ENCODE measurements around the gene MAG. TPM values are rescaled to one million over a fixed set of nuclear protein-coding genes. Genes with fewer than 3 reads are reported as not detected.
A peak's percentile ranks its signal among the peaks of the same experiment; 100 is the strongest.

MAG gene
- total RNA-seq, 1 donor from 2014 or later, result not detected

- H3K27me3 Mint-ChIP-seq (ENCODE audit: low read depth), result peaks cover 14% of the 10 kb centered on the region
- no peak overlapping the region for H3K27ac Mint-ChIP-seq (ENCODE audit: unreplicated experiment)
- H3K9me3 Mint-ChIP-seq, result no peaks in the 10 kb centered on the region
- no peak overlapping the region for H3K4me3 Mint-ChIP-seq
- TF ChIP-seq, protein P1, sequence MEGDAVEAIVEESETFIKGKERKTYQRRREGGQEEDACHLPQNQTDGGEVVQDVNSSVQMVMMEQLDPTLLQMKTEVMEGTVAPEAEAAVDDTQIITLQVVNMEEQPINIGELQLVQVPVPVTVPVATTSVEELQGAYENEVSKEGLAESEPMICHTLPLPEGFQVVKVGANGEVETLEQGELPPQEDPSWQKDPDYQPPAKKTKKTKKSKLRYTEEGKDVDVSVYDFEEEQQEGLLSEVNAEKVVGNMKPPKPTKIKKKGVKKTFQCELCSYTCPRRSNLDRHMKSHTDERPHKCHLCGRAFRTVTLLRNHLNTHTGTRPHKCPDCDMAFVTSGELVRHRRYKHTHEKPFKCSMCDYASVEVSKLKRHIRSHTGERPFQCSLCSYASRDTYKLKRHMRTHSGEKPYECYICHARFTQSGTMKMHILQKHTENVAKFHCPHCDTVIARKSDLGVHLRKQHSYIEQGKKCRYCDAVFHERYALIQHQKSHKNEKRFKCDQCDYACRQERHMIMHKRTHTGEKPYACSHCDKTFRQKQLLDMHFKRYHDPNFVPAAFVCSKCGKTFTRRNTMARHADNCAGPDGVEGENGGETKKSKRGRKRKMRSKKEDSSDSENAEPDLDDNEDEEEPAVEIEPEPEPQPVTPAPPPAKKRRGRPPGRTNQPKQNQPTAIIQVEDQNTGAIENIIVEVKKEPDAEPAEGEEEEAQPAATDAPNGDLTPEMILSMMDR (conservative IDR thresholded peaks at IDR 0.05), result no peak
- no peak for DNase-seq (ENCODE audit: low read depth, low spot score)
- peaks cover 13% of the 10 kb centered on the region for H3K4me1 Mint-ChIP-seq
- H3K36me3 Mint-ChIP-seq (ENCODE audit: low read depth), result no peaks in the 10 kb centered on the region
These were observed 29.3 kb downstream of the MAG start for GRCh38 chr19:35321291-35321690.

GRCh38 chr19:35322014-35322413, 30.1 kb downstream of the MAG start:
- Mint-ChIP-seq H3K4me1 (peaks cover 13% of the 10 kb centered on the region), H3K27ac (ENCODE audit: unreplicated experiment) (no peak overlapping the region), H3K36me3 (ENCODE audit: low read depth) (no peaks in the 10 kb centered on the region), H3K9me3 (no peaks in the 10 kb centered on the region), H3K4me3 (no peak overlapping the region), H3K27me3 (ENCODE audit: low read depth) (peaks cover 16% of the 10 kb centered on the region)
- DNase-seq (ENCODE audit: low read depth, low spot score), result no peak
- TF ChIP-seq, protein P1 (conservative IDR thresholded peaks at IDR 0.05), result no peak

- H3K27ac Mint-ChIP-seq (ENCODE audit: unreplicated experiment), result no peak overlapping the region
- no peak for DNase-seq (ENCODE audit: low read depth, low spot score)
- H3K36me3 Mint-ChIP-seq (ENCODE audit: low read depth), result no peaks in the 10 kb centered on the region
- no peak overlapping the region for H3K4me3 Mint-ChIP-seq
- H3K4me1 Mint-ChIP-seq, result no peaks in the 10 kb centered on the region
- TF ChIP-seq, protein P1 (conservative IDR thresholded peaks at IDR 0.05), result peak; percentile 32
- H3K27me3 Mint-ChIP-seq (ENCODE audit: low read depth), result peaks cover 25% of the 10 kb centered on the region
- no peaks in the 10 kb centered on the region for H3K9me3 Mint-ChIP-seq
These were observed 35.7 kb downstream of the MAG start for GRCh38 chr19:35327642-35328041.

DNA sequence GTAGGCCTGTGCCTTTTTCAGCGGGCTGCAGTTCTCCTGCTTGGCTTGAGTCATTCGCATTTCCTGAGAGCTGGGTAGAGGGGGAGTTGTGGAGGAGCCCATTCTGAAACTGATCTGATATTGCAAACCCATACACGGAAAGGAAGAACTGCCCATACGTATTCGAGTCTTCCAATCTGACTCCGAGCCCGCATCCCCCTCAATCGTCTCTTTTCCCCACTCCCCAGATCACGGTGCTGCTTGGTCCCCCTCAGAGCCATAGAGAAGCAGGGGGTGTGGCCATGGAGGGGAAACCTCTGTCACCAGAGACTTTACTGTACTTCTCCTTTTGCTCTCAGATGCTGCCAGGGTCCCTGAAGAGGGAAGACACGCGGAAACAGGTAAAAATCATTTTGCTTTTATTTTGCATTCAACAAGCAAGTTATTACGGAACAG, 36.9 kb downstream of the MAG start, which contains the start of gene CD22:
Gene CD22 (plus strand): TSS at position 337 of the 435 bp plus-strand sequence. CDS start 2,854 bp downstream, outside the sequence.
- DNase-seq (ENCODE audit: low read depth, low spot score), result no peak
- Mint-ChIP-seq H3K27me3 (ENCODE audit: low read depth) (peaks cover 25% of the 10 kb centered on the region), H3K4me3 (no peak within 1 kb of the TSS), H3K4me1 (no peaks in the 10 kb centered on the region), H3K27ac (ENCODE audit: unreplicated experiment) (no peak within 1 kb of the TSS), H3K36me3 (ENCODE audit: low read depth) (no peaks in the 10 kb centered on the region), H3K9me3 (no peaks in the 10 kb centered on the region)
- TF ChIP-seq, protein P1 (conservative IDR thresholded peaks at IDR 0.05), result no peak

DNA sequence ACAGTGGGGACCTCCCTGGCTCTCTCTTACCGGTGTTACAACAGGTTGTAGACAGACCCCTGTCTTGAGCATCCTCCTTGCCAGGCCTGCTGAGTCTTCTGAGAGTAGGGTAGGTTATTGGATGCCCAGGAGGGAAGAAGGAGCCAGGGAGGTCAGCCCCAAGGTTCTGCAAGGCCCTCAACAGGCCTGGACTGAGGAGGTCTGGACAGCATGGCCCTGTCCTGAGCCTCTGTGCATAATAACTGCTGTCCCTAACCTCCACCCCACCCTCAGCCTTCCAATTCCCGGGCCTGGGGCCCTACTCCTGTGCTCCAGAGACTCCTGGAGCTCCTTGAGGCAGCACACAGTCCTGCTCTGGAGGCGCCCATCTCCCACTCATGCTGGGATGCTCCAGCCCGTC, 37.4 kb downstream of the MAG start:
- TF ChIP-seq, protein P1 (conservative IDR thresholded peaks at IDR 0.05), result no peak
- Mint-ChIP-seq H3K27ac (ENCODE audit: unreplicated experiment) (no peak overlapping the region), H3K4me1 (no peaks in the 10 kb centered on the region), H3K9me3 (no peaks in the 10 kb centered on the region), H3K27me3 (ENCODE audit: low read depth) (peaks cover 25% of the 10 kb centered on the region), H3K36me3 (ENCODE audit: low read depth) (no peaks in the 10 kb centered on the region), H3K4me3 (no peak overlapping the region)
- DNase-seq (ENCODE audit: low read depth, low spot score), result no peak

All from neural crest cell (in vitro differentiated cells).